GM19467 (cell line): Measurements from ENCODE around the gene DOP1A.
A peak's percentile ranks its signal among the peaks of the same experiment; 100 is the strongest.

Experiments
- ATAC-seq: cut with Tn5 transposase; IDR thresholded peaks from one replicate; pipeline ENCODE4 v1.9.1; 2021; ENCODE audit warnings: mild to moderate bottlenecking, moderate library complexity; ENCODE audit not compliant: unreplicated experiment

The DOP1A gene, protein sequence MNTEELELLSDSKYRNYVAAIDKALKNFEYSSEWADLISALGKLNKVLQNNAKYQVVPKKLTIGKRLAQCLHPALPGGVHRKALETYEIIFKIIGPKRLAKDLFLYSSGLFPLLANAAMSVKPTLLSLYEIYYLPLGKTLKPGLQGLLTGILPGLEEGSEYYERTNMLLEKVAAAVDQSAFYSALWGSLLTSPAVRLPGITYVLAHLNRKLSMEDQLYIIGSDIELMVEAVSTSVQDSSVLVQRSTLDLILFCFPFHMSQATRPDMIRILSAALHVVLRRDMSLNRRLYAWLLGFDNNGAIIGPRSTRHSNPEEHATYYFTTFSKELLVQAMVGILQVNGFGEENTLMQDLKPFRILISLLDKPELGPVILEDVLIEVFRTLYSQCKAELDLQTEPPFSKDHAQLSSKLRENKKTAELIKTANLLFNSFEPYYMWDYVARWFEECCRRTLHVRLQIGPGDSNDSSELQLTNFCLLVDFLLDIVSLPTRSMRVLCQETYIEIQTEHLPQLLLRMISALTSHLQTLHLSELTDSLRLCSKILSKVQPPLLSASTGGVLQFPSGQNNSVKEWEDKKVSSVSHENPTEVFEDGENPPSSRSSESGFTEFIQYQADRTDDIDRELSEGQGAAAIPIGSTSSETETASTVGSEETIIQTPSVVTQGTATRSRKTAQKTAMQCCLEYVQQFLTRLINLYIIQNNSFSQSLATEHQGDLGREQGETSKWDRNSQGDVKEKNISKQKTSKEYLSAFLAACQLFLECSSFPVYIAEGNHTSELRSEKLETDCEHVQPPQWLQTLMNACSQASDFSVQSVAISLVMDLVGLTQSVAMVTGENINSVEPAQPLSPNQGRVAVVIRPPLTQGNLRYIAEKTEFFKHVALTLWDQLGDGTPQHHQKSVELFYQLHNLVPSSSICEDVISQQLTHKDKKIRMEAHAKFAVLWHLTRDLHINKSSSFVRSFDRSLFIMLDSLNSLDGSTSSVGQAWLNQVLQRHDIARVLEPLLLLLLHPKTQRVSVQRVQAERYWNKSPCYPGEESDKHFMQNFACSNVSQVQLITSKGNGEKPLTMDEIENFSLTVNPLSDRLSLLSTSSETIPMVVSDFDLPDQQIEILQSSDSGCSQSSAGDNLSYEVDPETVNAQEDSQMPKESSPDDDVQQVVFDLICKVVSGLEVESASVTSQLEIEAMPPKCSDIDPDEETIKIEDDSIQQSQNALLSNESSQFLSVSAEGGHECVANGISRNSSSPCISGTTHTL (N-terminal part only)

DNA sequence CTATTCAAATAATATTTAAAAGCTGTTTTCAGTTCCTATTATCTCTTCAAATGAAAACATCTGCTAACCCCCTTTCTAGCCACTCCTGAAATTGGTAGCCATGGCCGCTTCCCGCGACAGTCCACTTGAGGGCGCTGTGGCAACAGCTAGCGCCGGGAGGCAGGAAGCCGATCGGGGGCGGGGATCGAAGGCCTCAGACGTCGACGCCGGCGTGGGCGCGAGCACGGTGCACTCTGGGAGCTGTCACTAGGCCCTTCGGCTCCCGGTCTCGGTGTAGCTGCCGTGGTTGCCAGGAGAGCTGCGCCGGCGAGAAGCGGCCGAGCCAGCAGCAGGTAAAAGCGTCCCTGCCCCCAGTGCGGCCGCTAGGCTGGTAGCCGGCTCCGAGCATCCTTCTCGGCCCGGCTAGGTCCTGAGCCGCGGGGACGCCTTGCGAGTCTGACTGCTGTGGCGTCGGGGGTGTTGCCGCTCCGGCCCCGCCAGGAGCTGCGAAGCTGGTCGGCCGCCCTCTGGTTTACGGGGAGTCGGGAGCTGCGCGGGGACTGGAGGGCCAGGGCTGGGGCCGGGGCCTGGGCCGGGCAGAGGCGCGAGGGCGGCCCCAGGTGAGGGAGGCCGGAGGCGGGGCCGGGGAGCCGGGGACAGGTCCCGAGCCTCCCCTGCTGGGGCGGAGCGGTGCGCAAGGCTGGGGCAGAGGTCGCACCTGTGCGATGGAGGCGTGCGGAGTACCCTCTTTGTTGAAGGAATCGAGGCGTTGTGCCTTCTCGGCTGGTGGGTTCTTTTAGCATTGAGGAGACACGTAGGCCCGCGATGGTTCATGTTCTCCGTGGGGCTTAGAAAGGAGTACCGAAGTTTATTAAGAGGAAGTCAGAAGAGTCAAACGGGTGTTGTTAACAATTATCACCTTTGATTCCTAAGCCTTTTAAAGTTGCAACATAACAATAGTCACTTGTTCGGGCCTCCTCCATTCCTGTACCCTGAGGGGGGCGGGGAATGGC, at the start of gene DOP1A:
DOP1A (plus strand) TSS at position 224 of the 992 bp plus-strand sequence. CDS start 29,307 bp downstream, outside the sequence.
- ATAC-seq, result peak; percentile 82

DNA sequence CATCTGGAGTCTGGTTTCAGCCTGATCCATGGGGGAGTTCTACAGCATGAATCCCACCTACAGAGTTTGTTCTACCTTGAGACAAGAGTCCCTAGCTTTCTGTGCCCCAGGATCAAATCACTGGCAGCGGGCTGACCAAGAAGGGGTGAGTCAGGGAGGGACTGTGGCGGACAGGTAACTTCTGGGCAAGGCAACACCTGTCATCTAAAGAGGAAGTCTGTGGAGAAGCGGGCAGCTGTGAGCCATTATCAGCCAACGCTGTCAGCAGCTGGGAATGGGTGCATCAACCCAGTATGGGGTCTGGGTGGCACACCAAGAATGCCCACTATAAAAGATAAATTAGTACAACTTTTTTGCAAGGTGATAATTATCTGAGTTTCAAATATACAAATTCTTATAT, 47.7 kb upstream of the DOP1A start:
- ATAC-seq, result no peak

DNA sequence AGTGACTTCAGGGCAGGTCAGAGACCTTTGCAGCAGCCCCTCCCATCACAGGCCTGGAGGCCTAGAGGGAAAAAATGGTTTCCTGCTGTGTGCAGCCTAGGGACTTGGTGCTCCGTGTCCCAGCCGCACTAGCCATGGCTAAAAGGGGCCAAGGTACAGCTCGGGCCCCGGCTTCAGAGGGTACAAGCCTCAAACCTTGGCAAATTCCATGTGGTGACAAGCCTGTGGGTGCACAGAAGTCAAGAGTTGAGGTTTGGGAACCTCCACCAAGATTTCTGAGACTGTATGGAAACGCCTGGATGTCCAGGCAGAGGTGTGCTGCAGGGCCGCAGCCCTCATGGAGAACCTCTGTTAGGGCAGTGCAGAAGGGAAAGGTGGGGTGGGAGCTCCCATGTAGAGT, 35.8 kb upstream of the DOP1A start:
- no peak for ATAC-seq

DNA sequence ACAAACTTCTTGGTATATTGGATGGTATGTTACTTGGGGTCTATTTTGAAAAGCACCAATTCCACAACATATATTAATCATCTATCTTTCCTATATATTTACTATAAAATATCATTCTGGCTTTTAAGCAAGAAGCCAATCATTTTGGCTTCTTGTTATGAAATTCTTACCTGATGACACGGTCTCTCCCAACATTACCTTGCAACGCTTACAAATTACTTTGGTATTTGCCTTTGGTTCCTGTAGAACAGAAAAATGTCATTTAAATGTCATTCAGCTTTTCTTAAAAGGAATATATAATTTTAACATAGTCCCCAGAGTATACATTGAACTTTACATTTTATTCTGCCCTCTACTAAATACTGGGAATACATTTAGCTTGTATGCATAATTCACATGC, 29.2 kb upstream of the DOP1A start:
- no peak for ATAC-seq

DNA sequence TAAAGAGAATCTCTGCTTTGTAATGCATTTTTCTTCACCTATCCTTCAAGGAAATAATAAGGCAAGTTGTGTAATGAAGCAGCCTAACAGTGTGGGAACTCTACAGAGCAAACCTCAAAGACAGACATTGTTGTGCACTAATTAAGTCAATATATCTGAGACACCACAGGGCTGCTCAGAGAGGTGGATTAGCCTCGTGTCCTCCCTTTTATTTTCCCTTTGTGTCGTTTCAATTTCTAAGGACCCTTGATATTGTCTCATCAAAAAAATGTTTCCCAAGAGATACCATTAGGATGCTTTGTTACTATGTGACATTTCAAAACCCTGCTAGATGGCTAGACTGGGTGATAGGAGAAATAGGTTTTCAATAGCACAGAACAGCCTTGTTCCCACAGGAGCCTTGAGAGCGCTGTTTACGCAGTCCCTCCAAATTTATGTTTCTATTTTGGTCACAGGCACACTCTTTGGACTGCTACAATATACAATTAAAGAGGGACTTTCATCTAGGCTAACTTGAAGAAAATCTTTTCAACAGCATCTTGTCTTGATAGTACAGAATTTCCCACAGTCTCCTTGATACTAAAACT, 24.9 kb upstream of the DOP1A start:
- no peak for ATAC-seq

DNA sequence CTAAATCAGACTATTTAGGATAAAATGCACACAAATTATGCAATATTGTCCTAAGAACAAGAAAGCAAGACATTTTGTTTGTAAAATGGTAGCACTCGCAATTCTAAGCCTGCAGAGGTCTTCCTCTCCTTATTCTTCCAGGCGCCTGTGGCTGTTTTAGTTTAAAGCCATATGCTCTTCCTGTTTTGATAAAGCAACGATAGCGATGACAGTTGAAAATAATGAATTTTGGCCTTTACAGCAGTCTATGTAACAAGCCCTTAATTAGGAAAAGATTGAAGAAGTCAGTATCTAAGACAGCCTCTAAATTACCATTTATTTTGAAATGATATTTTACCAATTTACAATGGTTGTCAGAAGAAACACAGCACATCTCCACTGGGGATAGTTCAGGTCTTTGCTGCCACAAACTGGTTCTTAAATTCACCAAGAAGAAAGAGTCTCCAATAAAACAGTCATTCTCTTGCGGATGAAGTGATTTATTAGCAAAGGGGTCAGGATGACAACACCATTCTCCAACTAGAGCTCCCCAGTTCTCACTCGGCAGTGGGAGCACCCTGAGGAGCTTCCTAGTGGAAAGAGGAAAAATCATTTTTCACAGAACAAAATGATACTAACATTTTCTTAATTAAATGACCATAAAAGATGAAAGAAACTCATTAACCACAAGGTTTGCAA, 23.2 kb upstream of the DOP1A start:
- no peak for ATAC-seq

DNA sequence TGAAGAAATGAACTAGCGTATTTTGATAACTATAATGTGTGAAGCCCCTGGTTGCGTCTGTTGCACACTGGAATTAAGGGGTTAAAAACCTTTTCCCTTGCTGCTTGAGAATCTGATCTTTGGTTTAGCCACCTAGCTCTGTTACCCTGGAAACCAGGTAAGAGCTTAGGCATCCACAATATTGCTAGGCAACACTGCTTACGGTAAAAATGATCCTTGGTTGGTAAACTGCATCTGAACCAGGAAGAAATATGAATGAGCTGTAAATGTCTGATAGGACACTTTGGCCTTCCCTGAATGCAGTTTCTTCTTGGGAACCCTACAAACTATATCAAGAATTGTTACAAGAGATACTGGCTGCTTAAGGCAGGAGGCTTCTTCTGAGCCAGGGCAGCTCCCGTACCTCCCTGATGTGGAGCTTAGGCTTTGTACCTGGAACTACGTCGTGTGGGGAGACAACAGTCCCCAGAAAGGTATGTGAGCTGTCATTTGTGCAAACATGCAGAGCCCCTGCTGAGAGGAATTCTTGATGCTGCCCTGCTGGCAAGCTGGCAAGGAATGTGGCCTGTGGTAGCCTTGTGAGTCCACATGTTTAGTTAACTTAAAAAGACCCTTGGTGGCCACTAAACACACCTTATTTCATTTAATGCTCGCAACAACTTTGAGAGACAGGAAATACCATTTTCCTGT, 20.3 kb upstream of the DOP1A start:
- ATAC-seq, result no peak

DNA sequence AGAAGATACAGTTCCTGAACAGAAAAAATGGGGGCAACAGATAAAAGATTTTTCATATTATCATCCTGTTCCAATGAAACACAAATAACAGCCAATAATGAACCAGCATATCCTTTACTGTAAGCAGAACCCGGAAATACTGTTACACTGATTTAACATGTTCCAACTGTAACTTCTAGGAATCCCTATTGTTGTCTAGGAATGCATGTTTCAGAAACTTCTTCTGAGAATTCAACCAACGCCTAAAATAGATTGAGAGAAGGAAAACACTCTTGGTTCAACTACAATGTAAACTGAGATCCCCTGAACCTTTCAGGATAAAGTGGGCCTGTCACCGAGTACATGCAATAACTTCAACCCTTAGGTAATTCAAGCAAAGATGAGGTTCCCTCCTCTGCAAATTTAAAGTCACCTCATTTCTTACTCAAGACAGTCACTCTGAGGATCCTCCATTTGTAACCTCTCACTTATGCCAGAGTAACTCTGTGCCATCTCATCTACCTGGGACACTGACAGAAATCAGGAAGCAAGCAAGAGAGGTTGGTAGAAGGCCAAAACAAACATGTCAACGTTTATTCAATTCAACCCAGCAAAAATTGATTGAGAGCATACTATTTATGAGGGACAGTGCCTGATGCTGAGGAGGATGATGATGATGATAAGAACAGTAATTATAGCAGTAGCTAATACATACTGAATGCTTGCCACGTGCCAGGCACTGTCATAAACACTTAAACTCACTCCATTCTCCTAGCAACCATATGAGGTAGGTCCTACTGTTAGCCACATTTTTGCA, 15.9 kb upstream of the DOP1A start:
- no peak for ATAC-seq

DNA sequence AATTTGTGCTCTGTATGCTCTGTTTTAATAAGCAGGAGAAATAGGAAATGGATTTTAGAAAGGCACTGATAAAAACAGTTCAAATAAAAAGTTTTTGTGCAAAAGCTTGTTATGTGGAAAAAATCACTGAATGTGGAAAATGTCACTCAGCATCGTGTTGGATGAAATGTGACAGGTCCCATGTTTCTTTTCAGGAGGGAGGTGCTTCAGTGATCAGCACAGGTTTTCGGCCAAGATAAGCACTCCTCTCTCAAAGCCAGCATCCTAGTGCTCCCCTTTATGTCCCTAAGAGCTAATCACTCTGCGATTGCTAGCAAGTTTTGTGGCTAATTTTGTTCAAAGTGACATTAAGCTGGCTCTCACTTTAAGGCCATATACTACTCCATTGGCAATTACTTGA, 13.8 kb upstream of the DOP1A start:
- ATAC-seq, result no peak

DNA sequence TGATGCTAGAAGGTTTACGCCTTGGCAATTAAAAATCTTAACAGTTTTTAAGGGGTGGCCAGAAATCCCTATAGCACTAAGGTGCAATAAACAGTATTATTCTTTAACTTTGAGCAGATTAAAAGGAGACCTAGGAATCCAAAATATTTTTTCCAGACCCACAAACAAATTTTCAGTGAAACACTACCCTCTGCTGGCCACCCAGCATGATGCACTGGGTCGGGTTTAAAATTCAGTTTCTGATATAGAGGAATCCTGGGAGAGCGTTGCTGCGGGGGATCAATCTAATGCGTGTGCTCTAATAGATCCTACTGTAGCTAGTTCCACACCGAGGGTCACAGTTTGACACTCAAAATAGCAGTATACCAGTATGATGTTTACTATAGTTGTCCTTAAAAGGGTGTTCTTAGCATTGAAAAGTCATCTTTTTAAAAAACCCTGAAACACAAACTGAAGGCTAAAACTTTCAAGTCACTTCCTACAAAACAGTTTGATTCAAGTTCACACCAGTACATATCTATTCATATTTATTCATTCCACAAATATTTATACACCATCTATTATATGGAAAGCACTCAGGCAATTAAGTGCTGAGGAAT, 12.0 kb upstream of the DOP1A start:
- ATAC-seq, result no peak

DNA sequence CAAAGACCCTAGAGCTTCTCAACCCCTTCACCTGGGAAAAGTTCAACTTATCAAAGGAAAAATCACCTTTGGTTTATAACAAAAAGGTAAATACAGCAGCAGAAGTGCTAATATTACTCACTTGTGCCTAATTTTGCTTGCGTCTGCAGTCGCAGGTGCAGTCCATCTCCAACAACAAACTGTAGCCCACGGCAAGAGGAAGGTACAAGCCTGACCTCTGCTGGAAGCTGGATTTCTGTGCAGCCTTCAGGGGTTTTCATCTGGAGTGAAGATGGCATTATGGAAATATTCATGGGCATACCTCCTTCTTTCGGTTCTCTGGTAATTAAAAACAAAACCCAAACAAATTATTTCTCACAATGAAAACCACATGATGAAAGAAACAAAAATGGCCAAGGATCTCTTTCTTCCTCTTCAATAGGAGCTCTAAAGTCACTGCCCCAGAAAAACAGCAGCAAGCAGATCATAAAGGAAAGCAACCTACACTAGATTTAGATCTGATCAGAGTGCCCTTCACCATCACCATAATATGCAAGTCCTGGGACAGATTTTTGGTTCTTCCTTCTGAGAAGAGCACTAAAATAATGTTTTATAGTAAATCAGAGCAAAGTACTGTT, 9.7 kb upstream of the DOP1A start:
- peak; percentile 79 for ATAC-seq

DNA sequence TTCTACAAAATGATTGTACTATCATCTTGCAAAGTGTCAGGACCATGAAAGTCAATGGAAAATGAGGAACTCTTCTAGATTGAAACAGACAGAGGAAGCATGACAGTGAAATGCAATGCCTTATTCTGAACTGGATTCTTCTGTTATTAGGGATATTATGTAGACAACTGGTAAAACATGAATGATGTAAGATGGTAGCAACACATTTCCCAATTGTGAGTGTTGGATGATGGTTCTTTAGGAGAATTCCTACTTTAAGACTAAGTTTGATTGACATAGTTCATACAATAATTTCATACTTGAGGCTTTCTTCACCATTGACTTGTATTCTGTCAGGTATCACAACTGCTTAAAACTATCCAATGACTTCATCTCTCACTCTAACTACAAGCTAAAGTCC, 6.3 kb upstream of the DOP1A start:
- ATAC-seq, result no peak

DNA sequence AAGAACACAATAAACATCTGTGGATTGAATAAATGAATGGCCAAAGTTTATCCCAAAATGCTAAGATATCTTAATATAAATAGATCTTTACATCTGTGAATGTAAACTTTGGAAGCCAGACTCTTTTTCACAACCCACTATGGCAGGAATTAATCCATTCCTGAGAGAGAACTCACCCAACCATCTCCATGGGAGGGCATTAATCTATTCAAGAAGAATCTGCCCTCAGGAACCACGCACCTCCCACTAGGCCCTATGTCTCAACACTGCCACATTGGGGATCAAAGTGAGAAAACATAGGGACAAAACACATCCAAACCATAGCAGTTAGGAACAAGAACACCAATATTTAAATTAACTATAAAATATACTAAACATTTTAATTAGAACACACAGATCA, 5.2 kb upstream of the DOP1A start:
- no peak for ATAC-seq

DNA sequence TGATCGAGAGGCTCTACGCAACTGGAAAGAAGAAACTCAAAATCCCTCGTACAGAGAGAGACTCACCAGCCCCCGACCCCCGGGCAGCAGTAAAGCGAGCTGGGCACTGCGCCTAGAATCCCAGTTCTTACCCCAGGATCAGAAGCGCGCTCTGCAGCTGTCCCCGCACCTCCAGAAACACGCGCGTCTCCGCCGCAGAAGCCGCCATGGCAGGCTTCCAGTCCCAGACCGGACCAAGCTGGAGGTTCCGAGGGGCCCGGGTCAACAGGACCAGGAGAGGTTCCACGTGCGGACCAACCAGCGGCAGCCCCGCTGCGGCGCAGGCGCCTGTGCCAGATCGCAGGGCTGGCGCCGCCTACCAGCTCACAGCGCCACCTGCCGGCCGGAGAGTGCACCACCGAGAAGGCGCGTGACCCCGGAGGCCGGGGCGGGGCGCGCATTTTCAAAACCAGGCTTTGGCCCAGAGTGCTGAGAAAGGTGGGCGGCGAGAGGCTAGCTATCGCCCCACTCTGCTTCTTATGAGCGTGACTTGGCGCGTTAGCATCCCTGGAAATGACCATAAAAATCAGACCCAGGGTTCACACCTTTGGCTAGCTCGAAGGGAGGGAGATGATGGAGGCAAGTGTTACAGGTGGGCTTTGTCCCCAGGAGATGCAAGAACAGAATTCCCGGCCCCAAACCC, 1.8 kb upstream of the DOP1A start, which contains the start of gene UBE3D:
UBE3D (minus strand) TSS at position 331 of the 682 bp plus-strand sequence; CDS start at position 208, 123 bp downstream.
- peak; percentile 63 for ATAC-seq

DNA sequence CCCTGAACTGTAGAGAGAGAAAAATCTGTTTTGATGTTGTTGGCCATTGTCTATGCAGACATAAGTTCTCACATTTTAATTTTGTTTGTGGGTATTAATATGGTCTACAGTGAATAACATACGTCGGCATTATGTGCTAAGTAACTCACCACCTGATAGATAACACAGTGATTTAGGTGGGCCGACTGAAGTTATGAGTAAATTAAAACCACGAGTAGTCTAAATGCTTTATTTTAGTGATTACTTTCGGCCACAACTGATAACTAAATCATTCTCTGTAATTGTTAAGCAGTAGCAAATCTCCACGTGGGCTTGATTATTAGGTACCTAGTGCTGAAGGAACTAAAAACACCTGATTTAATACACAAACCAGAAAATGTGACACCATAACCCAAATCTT, 1.1 kb downstream of the DOP1A start:
- no peak for ATAC-seq

DNA sequence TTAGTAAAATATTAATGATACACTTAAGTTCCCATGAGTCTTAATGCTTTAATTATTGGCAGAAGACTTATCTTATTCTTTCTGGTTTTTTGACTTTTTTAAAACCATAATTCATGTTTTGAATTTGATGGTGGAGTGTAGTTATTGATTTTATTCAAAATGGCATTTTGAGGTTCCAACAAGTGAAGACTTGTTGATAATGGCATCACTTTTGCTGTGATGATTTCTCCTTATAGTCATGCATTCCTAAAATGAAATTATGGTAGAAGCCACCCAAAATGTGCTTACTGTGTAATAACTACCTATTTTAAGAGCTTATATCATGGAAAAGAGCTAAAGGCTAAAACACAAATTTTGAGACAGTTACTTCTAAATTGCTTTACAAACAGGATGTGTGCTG, 2.2 kb downstream of the DOP1A start:
- ATAC-seq, result no peak
